SK-N-SH treated with all-trans-retinoic acid at 6 μM for 48 hours (cell line): ENCODE measurements around the gene GPR183.

ENCODE experiments used
- ATAC-seq: fragments of 200-7000 bp; cut with Tn5 transposase; 3 replicates; pipeline ENCODE4 v1.9.1; 2020; ENCODE audit warnings: mild to moderate bottlenecking, moderate library complexity
- ARNTL ChIP-seq: fragments of 450-650 bp; formaldehyde crosslinking; IDR thresholded peaks from 2 replicates; pipeline ENCODE4 v1.5.0; 2020; ENCODE audit warnings: low read depth, mild to moderate bottlenecking, moderate library complexity, borderline replicate concordance
- BACH2 ChIP-seq: fragments of 250-450 bp; sonication (Bioruptor Pico); IDR thresholded peaks from 2 replicates; pipeline ENCODE4 v1.9.0; 2021; ENCODE audit warnings: mild to moderate bottlenecking, borderline replicate concordance
- CREB5 ChIP-seq: fragments of 250-450 bp; sonication (Bioruptor Pico); IDR thresholded peaks from 2 replicates; pipeline ENCODE4 v1.5.1; 2020; ENCODE audit warnings: low read depth, mild to moderate bottlenecking, moderate library complexity
- CSDC2 ChIP-seq: fragments of 250-450 bp; sonication (Bioruptor Pico); IDR thresholded peaks from 2 replicates; pipeline ENCODE4 v1.5.0; 2020; ENCODE audit warnings: mild to moderate bottlenecking, moderate library complexity
- CSRNP3 ChIP-seq: fragments of 250-450 bp; sonication (Bioruptor Pico); IDR thresholded peaks from 2 replicates; pipeline ENCODE4 v1.5.1; 2021; ENCODE audit warnings: mild to moderate bottlenecking, moderate library complexity
- ESRRG ChIP-seq: fragments of 250-450 bp; sonication (Bioruptor Pico); IDR thresholded peaks from 2 replicates; pipeline ENCODE4 v1.6.1; 2021; ENCODE audit warnings: mild to moderate bottlenecking
- GLIS3 ChIP-seq: fragments of 250-450 bp; sonication (Bioruptor Pico); IDR thresholded peaks from 2 replicates; pipeline ENCODE4 v1.5.0; 2020; ENCODE audit warnings: mild to moderate bottlenecking, moderate library complexity
- ISL1 ChIP-seq: fragments of 250-450 bp; sonication (Bioruptor Pico); IDR thresholded peaks from 2 replicates; pipeline ENCODE4 v2.1.2; 2022; ENCODE audit warnings: mild to moderate bottlenecking, moderate library complexity
- PATZ1 ChIP-seq: fragments of 250-450 bp; sonication (Bioruptor Pico); IDR thresholded peaks from 2 replicates; pipeline ENCODE4 v1.8.0; 2020; ENCODE audit warnings: mild to moderate bottlenecking, moderate library complexity, borderline replicate concordance
- POU6F1 ChIP-seq: fragments of 250-450 bp; sonication (Bioruptor Pico); IDR thresholded peaks from 2 replicates; pipeline ENCODE4 v1.8.0; 2021; ENCODE audit warnings: low read depth, mild to moderate bottlenecking, moderate library complexity, borderline replicate concordance
- PPARA ChIP-seq: fragments of 250-450 bp; sonication (Bioruptor Pico); IDR thresholded peaks from 2 replicates; pipeline ENCODE4 v1.5.0; 2020; ENCODE audit warnings: mild to moderate bottlenecking, borderline replicate concordance
- RARB ChIP-seq: fragments of 250-450 bp; sonication (Bioruptor Pico); IDR thresholded peaks from 2 replicates; pipeline ENCODE4 v1.8.0; 2021; ENCODE audit warnings: mild to moderate bottlenecking, moderate library complexity
- SNAI2 ChIP-seq: fragments of 250-450 bp; sonication (Bioruptor Pico); IDR thresholded peaks from 2 replicates; pipeline ENCODE4 v1.5.0; 2020; ENCODE audit warnings: mild to moderate bottlenecking, moderate library complexity
- TCF4 ChIP-seq: fragments of 250-450 bp; sonication (Bioruptor Pico); IDR thresholded peaks from 2 replicates; pipeline ENCODE4 v1.8.0; 2021; ENCODE audit warnings: mild to moderate bottlenecking, moderate library complexity, borderline replicate concordance
- TOX ChIP-seq: fragments of 250-450 bp; sonication (Bioruptor Pico); IDR thresholded peaks from 2 replicates; pipeline ENCODE4 v1.8.0; 2021; ENCODE audit warnings: mild to moderate bottlenecking, moderate library complexity, borderline replicate concordance
- ZFP30 ChIP-seq: fragments of 450-650 bp; formaldehyde crosslinking; IDR thresholded peaks from 2 replicates; pipeline ENCODE4 v1.5.0; 2022; ENCODE audit warnings: mild to moderate bottlenecking, moderate library complexity
- ZNF565 ChIP-seq: fragments of 450-650 bp; formaldehyde crosslinking; conservative IDR thresholded peaks from 2 replicates; pipeline ENCODE4 v1.5.0; 2020; ENCODE audit warnings: low read depth, mild to moderate bottlenecking, moderate library complexity
- ZNF70 ChIP-seq: fragments of 450-650 bp; formaldehyde crosslinking; IDR thresholded peaks from 2 replicates; pipeline ENCODE4 v1.5.0; 2020; ENCODE audit warnings: mild to moderate bottlenecking, moderate library complexity
- ZNF8 ChIP-seq: fragments of 450-650 bp; formaldehyde crosslinking; IDR thresholded peaks from 2 replicates; pipeline ENCODE4 v1.5.0; 2020; ENCODE audit warnings: mild to moderate bottlenecking, moderate library complexity

GPR183 gene

GRCh38 chr13:99339736-99340397, 32.7 kb upstream of the GPR183 start (continued):
- TF ChIP-seq POU6F1 (CRISPR knock-in tag) = no peak

GRCh38 chr13:99339230-99339721, 32.1 kb upstream of the GPR183 start:
- TF ChIP-seq CSDC2 (CRISPR knock-in tag) (no peak), ZNF8 (no peak), PATZ1 (CRISPR knock-in tag) (no peak), RARB (CRISPR knock-in tag) (no peak), ZNF565 (CRISPR knock-in tag) (no peak), TCF4 (CRISPR knock-in tag) (no peak)
- no peak for ATAC-seq

GRCh38 chr13:99335603-99336002, 28.4 kb upstream of the GPR183 start:
- no peak for TF ChIP-seq RARB (CRISPR knock-in tag)
- no peak for TF ChIP-seq CREB5
- no peak for TF ChIP-seq TCF4 (CRISPR knock-in tag)
- no peak for TF ChIP-seq SNAI2 (CRISPR knock-in tag)
- TF ChIP-seq ESRRG (CRISPR knock-in tag) = no peak
- TF ChIP-seq PPARA (CRISPR knock-in tag) = no peak
- TF ChIP-seq ZFP30 (CRISPR knock-in tag) = no peak
- TF ChIP-seq ZNF8 = no peak
- no peak for TF ChIP-seq ZNF565 (CRISPR knock-in tag)
- TF ChIP-seq GLIS3 = no peak
- TF ChIP-seq ARNTL (CRISPR knock-in tag) = no peak
- TF ChIP-seq TOX (CRISPR knock-in tag) = no peak
- TF ChIP-seq CSRNP3 = no peak
- TF ChIP-seq POU6F1 (CRISPR knock-in tag) = no peak
- TF ChIP-seq ZNF70 (CRISPR knock-in tag) = no peak
- ATAC-seq = no peak

GRCh38 chr13:99335087-99335486, 27.9 kb upstream of the GPR183 start:
- ATAC-seq = no peak
- TF ChIP-seq ISL1 (CRISPR knock-in tag) = no peak
- no peak for TF ChIP-seq CSRNP3
- TF ChIP-seq PATZ1 (CRISPR knock-in tag) = no peak
- no peak for TF ChIP-seq ESRRG (CRISPR knock-in tag)
- no peak for TF ChIP-seq ZNF565 (CRISPR knock-in tag)
- no peak for TF ChIP-seq BACH2 (CRISPR knock-in tag)
- TF ChIP-seq CREB5 = no peak
- TF ChIP-seq GLIS3 = no peak
